Mesenchymal stem cell (in vitro differentiated cells and primary cell): ENCODE results near the gene ADCY1.

Experiments used
- DNase-seq: peaks from one replicate; pipeline ENCODE4 v3.0.0-alpha.2; 2013
- H2AFZ ChIP-seq: one replicate; pipeline ENCODE4 v1.6.1; 2013; ENCODE audit warnings: low read depth, mild to moderate bottlenecking, control low read depth, inconsistent platforms, low read length, moderate library complexity
- H2AK5ac ChIP-seq: 2 replicates; pipeline ENCODE4 v1.6.1; 2013; ENCODE audit warnings: low read length, moderate library complexity, mild to moderate bottlenecking, inconsistent platforms; ENCODE audit not compliant: severe bottlenecking
- H2BK120ac ChIP-seq: one replicate; pipeline ENCODE4 v1.6.1; 2013; ENCODE audit warnings: low read depth, mild to moderate bottlenecking, inconsistent platforms, low read length, moderate library complexity
- H2BK12ac ChIP-seq, 2 experiments: one replicate each; pipeline ENCODE4 v1.6.1; 2013; ENCODE audit warnings: inconsistent platforms in 2 of 2, low read length in 2 of 2, mild to moderate bottlenecking in 2 of 2, moderate library complexity in 2 of 2, control low read depth in 1 of 2
- H2BK15ac ChIP-seq: one replicate; pipeline ENCODE4 v1.6.1; 2013; ENCODE audit warnings: mild to moderate bottlenecking, low read depth, inconsistent platforms; ENCODE audit not compliant: poor library complexity, severe bottlenecking
- H2BK5ac ChIP-seq: 2 replicates; pipeline ENCODE4 v1.6.1; 2013; ENCODE audit warnings: low read depth, mild to moderate bottlenecking, low read length, control low read depth, inconsistent platforms; ENCODE audit not compliant: poor library complexity, severe bottlenecking
- H3K14ac ChIP-seq, 2 experiments: one replicate each; pipeline ENCODE4 v1.6.1; 2013; ENCODE audit warnings: inconsistent platforms in 2 of 2, low read length in 2 of 2, control low read depth in 1 of 2, mild to moderate bottlenecking in 1 of 2, moderate library complexity in 1 of 2
- H3K18ac ChIP-seq, 2 experiments: one replicate each; pipeline ENCODE4 v1.6.1; 2013; ENCODE audit warnings: inconsistent platforms in 2 of 2, low read length in 2 of 2, control low read depth in 1 of 2, low read depth in 1 of 2, mild to moderate bottlenecking in 1 of 2
- H3K23ac ChIP-seq, 2 experiments: one replicate each; pipeline ENCODE4 v1.6.1; 2013; ENCODE audit warnings: inconsistent platforms in 2 of 2, low read length in 2 of 2, mild to moderate bottlenecking in 2 of 2, moderate library complexity in 2 of 2, control low read depth in 1 of 2
- H3K27ac ChIP-seq: 2 replicates; pipeline ENCODE4 v1.5.1; 2013; ENCODE audit warnings: mild to moderate bottlenecking, moderate library complexity, low read length, control low read depth, inconsistent platforms; ENCODE audit not compliant: poor library complexity, severe bottlenecking
- H3K27me3 ChIP-seq, 2 experiments: 2 replicates each; pipeline versions ENCODE4 v1.6.1 to v1.7.0; 2013; ENCODE audit warnings: low read length in 2 of 2, mild to moderate bottlenecking in 2 of 2, moderate library complexity in 2 of 2, control low read depth in 1 of 2, inconsistent platforms in 1 of 2; ENCODE audit not compliant: control insufficient read depth in 1 of 2, insufficient read depth in 1 of 2
- H3K36me3 ChIP-seq, 2 experiments: 2 replicates each; pipeline versions ENCODE4 v1.6.1 to v1.7.0; 2013; ENCODE audit warnings: low read length in 2 of 2, control low read depth in 1 of 2, inconsistent platforms in 1 of 2, low read depth in 1 of 2, mild to moderate bottlenecking in 1 of 2; ENCODE audit not compliant: insufficient read depth in 2 of 2, control insufficient read depth in 1 of 2
- H3K4ac ChIP-seq, 2 experiments: one replicate each; pipeline ENCODE4 v1.6.1; 2013; ENCODE audit warnings: inconsistent platforms in 2 of 2, low read length in 2 of 2, mild to moderate bottlenecking in 2 of 2, moderate library complexity in 2 of 2, control low read depth in 1 of 2, low read depth in 1 of 2
- H3K4me1 ChIP-seq: 2 replicates; pipeline ENCODE4 v1.6.1; 2013; ENCODE audit warnings: low read depth, low read length, control low read depth; ENCODE audit not compliant: control insufficient read depth, insufficient read depth
- H3K4me2 ChIP-seq: 2 replicates; pipeline ENCODE4 v1.6.1; 2013; ENCODE audit warnings: low read length, mild to moderate bottlenecking, inconsistent platforms; ENCODE audit not compliant: poor library complexity, severe bottlenecking
- H3K4me3 ChIP-seq, 2 experiments: 2 replicates each; pipeline versions ENCODE4 v1.5.1 to v1.7.0; 2013; ENCODE audit warnings: low read length in 2 of 2, mild to moderate bottlenecking in 2 of 2, control low read depth in 1 of 2, low read depth in 1 of 2; ENCODE audit not compliant: insufficient read depth in 1 of 2
- H3K79me1 ChIP-seq: replicated peaks from 2 replicates; pipeline ENCODE4 v1.6.1; 2013; ENCODE audit warnings: mild to moderate bottlenecking, control low read depth, low read length, inconsistent platforms; ENCODE audit not compliant: poor library complexity, severe bottlenecking
- H3K9ac ChIP-seq: 2 replicates; pipeline ENCODE4 v1.7.0; 2013; ENCODE audit warnings: mild to moderate bottlenecking, low read length, moderate library complexity
- H3K9me3 ChIP-seq: 2 replicates; pipeline ENCODE4 v1.7.0; 2013; ENCODE audit warnings: mild to moderate bottlenecking, low read length; ENCODE audit not compliant: control insufficient read depth
- H4K8ac ChIP-seq: one replicate; pipeline ENCODE4 v1.6.1; 2013; ENCODE audit warnings: inconsistent platforms, mild to moderate bottlenecking, low read length, moderate library complexity
- H4K91ac ChIP-seq: one replicate; pipeline ENCODE4 v1.6.1; 2013; ENCODE audit warnings: mild to moderate bottlenecking, low read length, inconsistent platforms
- WGBS: methylation state at CpG from one replicate; pipeline ENCODE4 v1.1.7; 2013; ENCODE audit warnings: mixed read lengths; 5-methylcytosine and 5-hydroxymethylcytosine counted together

ADCY1 gene

GRCh38 chr7:45699015-45699309 is 124.8 kb downstream of the ADCY1 start:
- no peak for DNase-seq
- no peak overlapping the region for H3K4me2 ChIP-seq
- H2AFZ ChIP-seq = no peak overlapping the region
- no peak overlapping the region for H3K4ac ChIP-seq
- no peak overlapping the region for H4K8ac ChIP-seq
- H2AK5ac ChIP-seq = no peak overlapping the region
- H3K9me3 ChIP-seq = peaks cover 4% of the 10 kb centered on the region
- H3K79me1 ChIP-seq = no peaks in the 10 kb centered on the region
- peaks cover 1% of the 10 kb centered on the region for H3K4me1 ChIP-seq
- H2BK15ac ChIP-seq = no peak overlapping the region
- H3K14ac ChIP-seq = no peak overlapping the region
- H3K9ac ChIP-seq = no peak overlapping the region
- H3K18ac ChIP-seq = no peak overlapping the region
- no peak overlapping the region for H2BK12ac ChIP-seq
- no peak overlapping the region for H3K27ac ChIP-seq
- no peak overlapping the region for H2BK5ac ChIP-seq
- no peak overlapping the region for H2BK120ac ChIP-seq
- H3K23ac ChIP-seq = no peak overlapping the region
- H4K91ac ChIP-seq = no peak overlapping the region
- no peak overlapping the region for H3K4me3 ChIP-seq
- peaks cover 12 to 32% of the 10 kb centered on the region in 2 experiments for H3K27me3 ChIP-seq
- no peaks in the 10 kb centered on the region for H3K36me3 ChIP-seq

- no peak overlapping the region for H4K8ac ChIP-seq
- H3K36me3 ChIP-seq = no peaks in the 10 kb centered on the region
- no peak overlapping the region for H2BK5ac ChIP-seq
- H3K4me3 ChIP-seq = no peak overlapping the region
- H3K9me3 ChIP-seq = no peaks in the 10 kb centered on the region
- WGBS = 89% methylated on average over 11 of the region's 11 CpGs
- no peaks in the 10 kb centered on the region for H3K79me1 ChIP-seq
- no peak overlapping the region for H3K27ac ChIP-seq
- H3K23ac ChIP-seq = no peak overlapping the region
- H3K14ac ChIP-seq = no peak overlapping the region
- no peak overlapping the region for H3K18ac ChIP-seq
- H2AK5ac ChIP-seq = no peak overlapping the region
- no peak overlapping the region for H3K9ac ChIP-seq
- no peak overlapping the region for H2BK120ac ChIP-seq
- H3K4me1 ChIP-seq = peaks cover 1% of the 10 kb centered on the region
- no peak overlapping the region for H4K91ac ChIP-seq
- peaks cover 12 to 37% of the 10 kb centered on the region in 2 experiments for H3K27me3 ChIP-seq
- no peak overlapping the region for H3K4ac ChIP-seq
- DNase-seq = no peak
- no peak overlapping the region for H3K4me2 ChIP-seq
- H2AFZ ChIP-seq = no peak overlapping the region
- H2BK12ac ChIP-seq = no peak overlapping the region
- no peak overlapping the region for H2BK15ac ChIP-seq
Measured at GRCh38 chr7:45699726-45700390, 125.7 kb downstream of the ADCY1 start.

- Histone ChIP-seq H3K4ac (no peak overlapping the region), H2BK12ac (no peak overlapping the region), H3K36me3 (no peaks in the 10 kb centered on the region), H3K18ac (no peak overlapping the region), H2AK5ac (no peak overlapping the region), H2BK15ac (no peak overlapping the region), H3K4me1 (peaks cover 1% of the 10 kb centered on the region), H3K23ac (no peak overlapping the region), H2BK5ac (no peak overlapping the region), H3K9ac (no peak overlapping the region), H4K8ac (no peak overlapping the region), H3K9me3 (no peaks in the 10 kb centered on the region), H3K27me3 (peaks cover 12 to 37% of the 10 kb centered on the region in 2 experiments), H2BK120ac (no peak overlapping the region), H3K79me1 (no peaks in the 10 kb centered on the region), H3K27ac (no peak overlapping the region), H2AFZ (no peak overlapping the region), H3K4me2 (no peak overlapping the region), H4K91ac (no peak overlapping the region), H3K4me3 (no peak overlapping the region), H3K14ac (no peak overlapping the region)
- no peak for DNase-seq
- WGBS = 48% methylated on average over 2 of the region's 2 CpGs
Measured at GRCh38 chr7:45700556-45700955, 126.4 kb downstream of the ADCY1 start.

GRCh38 chr7:45701701-45702510 is 127.7 kb downstream of the ADCY1 start:
- Histone ChIP-seq H3K27ac (no peak overlapping the region), H3K4me2 (no peak overlapping the region), H3K4me1 (peaks cover 1% of the 10 kb centered on the region), H2BK15ac (no peak overlapping the region), H3K9me3 (no peaks in the 10 kb centered on the region), H3K23ac (no peak overlapping the region), H3K79me1 (no peaks in the 10 kb centered on the region), H3K14ac (no peak overlapping the region), H3K18ac (no peak overlapping the region), H2BK120ac (no peak overlapping the region), H3K27me3 (peaks cover 12 to 39% of the 10 kb centered on the region in 2 experiments), H2BK5ac (no peak overlapping the region), H3K9ac (no peak overlapping the region), H3K36me3 (no peaks in the 10 kb centered on the region), H4K8ac (no peak overlapping the region), H2BK12ac (no peak overlapping the region), H3K4me3 (no peak overlapping the region), H4K91ac (no peak overlapping the region), H2AFZ (no peak overlapping the region), H2AK5ac (no peak overlapping the region), H3K4ac (no peak overlapping the region)
- 84% methylated on average over 16 of the region's 18 CpGs for WGBS
- DNase-seq = no peak
